Measurements from ENCODE around the gene EFR3B.
"Not testable (repeated sequence)": the region's sequence is repeated elsewhere in the genome, so short reads cannot be mapped to it uniquely, and the experiment has no call there.

The EFR3B gene

GRCh38 chr2:25074826-25075225, 33.0 kb downstream of the EFR3B start:
- no peak for DNase-seq

DNA sequence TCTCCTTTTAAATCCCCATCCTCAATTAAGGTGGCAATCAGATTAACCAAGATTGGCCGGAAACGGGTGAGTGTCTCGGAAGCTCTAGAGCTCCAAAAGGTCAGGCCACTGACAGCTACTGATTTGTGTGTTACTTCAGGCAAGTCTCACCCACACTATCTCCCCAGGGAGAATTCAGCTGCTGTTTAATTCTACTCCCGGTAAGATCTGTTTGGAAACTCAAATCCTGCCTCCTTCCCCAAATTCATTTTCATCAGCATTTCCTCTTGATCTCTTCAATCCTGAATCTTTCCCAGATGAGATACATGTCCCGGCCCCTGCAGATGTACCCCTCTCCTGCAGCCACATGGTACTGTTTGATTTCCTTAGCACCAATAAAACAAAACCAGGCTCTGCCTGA, 34.9 kb downstream of the EFR3B start:
- DNase-seq = no peak

DNA sequence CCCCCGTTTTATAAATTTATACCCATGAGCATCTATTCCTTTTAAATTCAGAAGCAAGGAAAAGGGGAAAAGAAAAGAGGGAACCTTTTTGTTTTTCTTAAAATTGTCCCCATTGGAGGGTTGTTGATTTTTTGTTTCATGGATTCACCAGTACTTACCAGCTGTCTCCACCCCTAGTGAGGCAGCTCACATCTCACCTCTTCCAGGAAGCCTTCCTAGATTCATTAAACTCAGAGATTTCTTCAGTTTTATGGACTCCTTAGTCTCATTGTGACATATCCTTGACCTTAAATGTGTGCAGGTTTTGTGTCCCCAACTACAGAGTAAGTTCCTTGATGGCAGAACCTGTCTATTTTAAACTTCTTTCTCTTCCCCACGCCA, 35.9 kb downstream of the EFR3B start:
- no peak for DNase-seq

GRCh38 chr2:25078170-25079049, 36.5 kb downstream of the EFR3B start:
- no peak for DNase-seq

DNA sequence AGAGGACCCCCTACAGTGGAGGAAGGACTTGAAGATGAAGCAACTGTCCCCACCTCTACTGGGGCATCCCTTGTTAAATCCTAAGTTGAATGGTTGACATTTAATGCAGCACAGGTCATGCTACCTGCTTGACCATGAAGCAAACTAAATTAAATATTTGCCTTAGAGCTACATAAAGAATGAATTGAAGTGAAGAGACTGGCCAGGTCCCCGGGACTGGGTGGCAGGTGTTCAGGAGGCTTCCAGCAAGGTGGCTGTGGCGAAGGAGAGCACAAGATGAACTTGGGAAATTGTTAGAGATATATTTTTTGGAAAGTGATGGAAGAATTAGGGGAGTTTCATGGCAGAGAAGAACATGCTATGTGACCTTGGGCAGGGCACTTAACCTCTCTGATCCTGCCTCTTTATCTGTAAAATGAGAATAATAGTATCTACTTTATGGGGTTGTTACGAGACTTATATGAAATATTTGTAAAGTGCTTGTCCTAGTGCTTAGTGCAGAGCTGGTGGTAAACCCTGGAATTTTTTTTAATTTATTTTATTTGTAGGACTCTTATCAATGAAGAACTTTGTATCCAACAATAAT, 37.3 kb downstream of the EFR3B start:
- no peak for DNase-seq

DNA sequence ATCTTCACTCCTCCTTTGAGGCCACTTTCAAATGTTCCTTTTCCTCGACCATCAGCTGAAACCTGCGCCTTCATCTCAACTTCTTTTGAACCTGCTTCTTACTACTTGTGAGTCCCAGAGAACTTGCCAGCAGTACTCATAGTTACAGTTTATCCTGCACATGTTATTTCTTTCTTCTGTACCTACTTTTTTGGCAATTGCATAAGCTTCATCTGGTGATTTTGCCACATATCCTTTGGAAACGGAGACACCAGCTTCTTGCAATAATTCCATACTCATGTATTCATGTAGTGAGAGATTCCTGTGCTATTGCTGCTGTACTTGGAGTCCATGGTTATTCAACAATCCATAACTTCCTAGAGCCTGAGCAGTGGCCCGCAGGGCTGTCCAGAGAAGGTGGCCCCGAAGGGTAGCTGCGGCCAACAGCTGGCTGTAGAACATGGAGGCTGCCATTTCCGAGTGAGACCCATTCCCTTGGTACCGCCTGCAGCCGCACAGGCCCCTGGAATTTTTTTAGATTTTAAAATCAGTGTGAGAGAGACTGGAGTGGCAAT, 39.4 kb downstream of the EFR3B start:
- DNase-seq = no peak

DNA sequence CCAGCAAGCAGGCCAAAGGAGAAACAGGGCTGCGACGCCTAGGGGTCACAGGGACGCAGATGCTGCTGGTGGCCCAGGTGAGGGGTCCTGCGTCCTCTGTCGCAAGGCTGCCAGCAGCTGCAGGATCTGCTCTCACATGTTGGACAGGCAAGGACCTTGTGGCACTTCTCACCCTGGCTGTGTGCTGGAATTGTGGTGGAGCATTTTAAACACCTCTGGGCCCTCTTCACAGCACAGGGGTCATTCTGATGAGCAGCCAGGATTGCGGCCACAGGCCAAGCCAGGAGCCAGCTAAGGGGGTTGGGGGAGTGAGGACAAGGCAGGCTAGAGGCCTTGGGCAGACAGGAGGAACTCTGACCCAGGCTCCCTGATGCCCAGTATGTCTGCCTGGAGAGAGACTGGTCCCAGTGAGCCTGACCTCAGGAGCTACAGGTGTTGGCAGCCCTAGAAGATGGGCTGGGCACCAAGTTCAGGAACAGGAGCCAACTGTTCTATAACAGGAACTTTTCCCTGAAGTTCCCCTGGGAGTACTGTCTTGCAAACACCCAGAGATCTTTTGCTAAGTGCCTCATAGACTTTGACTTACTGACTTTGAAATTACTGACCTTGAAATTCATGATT, 40.2 kb downstream of the EFR3B start:
- DNase-seq = no peak

GRCh38 chr2:25085761-25086560, 44.1 kb downstream of the EFR3B start:
- DNase-seq = no peak

GRCh38 chr2:25088817-25089516, 47.1 kb downstream of the EFR3B start:
- DNase-seq = no peak

- no peak for DNase-seq
Measured at GRCh38 chr2:25089605-25090315, 47.9 kb downstream of the EFR3B start.

GRCh38 chr2:25090801-25091200, 48.9 kb downstream of the EFR3B start:
- DNase-seq = no peak

- DNase-seq = no peak
Measured at GRCh38 chr2:25091265-25091664, 49.4 kb downstream of the EFR3B start.

GRCh38 chr2:25098056-25098455, 56.2 kb downstream of the EFR3B start:
- DNase-seq = no peak

DNA sequence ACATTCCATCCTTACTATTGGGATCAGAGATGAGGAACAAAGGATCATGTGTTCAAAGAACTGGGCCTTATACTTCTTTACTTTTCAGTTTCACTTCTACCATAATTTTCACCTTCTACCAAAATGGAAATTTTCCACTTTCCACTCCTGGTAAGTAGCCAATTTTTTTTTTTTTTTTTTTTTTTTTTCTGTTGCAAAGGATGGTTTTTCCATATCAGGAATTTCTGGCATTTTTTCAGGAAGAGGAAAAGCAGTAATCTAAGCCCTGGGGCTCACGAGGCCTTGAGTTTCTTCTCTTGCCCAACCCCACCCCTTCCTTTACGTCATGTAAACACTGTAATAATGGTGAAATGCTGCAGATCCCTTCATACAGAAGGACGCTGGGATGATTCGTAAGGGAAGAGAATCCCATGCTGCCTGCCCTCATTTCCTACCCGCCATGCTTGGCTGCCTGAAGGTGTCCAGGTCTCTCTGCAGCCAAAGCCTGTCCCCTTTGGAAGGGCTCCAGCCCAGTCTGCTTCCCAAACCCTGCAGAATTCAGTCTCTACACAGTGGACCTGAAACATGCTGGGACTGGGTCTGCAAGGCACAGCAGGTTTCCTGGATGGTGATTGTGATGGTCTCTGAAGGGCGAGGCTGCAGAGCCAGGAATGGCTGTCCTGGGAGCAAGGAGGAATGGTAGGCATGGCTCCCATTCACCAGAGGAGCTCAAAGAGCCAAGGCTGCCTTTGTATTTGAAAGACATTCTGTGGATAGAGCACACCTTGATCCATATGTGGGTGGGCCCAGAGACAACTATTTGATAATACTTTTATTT, 57.0 kb downstream of the EFR3B start:
- DNase-seq = no peak

DNA sequence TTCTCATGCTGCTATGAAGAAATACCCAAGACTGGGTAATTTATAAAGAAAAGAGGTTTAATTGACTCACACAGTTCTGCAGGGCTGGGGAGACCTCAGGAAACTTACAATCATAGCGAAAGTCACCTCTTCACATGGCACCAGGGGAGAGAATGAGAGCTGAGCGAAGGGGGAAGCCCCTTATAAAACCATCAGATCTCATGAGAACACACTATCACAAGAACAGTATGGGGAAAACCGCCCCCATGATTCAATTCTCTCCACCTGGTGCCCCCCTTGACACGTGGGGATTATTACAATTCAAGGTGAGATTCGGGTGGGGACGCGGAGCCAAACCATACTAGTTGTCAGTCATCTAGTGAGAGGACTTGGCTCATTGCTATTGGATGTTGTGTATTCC, 60.5 kb downstream of the EFR3B start:
- not testable (repeated sequence) for DNase-seq

DNA sequence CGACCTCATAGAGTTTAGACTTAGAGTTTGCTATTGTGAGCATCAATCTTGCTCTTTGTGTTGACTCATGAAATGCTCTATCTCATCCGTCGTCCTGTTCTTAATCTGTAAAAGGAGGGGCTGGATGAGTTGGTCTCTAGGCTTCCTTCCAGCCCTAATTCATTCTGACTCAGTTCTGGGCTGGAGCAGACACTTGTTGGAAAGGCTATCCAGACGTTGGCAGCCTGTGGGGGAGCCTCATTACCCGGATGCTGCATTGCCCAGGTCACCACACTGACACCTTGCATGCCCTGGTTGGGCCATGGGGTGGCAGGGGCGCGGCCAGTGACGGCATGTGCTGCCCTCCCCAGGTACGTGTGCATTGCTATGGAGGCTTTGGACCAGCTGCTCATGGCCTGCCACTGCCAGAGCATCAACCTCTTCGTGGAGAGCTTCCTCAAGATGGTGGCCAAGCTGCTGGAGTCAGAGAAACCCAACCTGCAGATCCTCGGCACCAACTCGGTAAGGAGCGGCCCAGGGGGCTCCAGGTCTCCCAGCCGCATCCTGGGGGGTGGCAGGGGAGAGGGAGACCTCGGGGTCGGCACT, 61.5 kb downstream of the EFR3B start:
- no peak for DNase-seq

DNA sequence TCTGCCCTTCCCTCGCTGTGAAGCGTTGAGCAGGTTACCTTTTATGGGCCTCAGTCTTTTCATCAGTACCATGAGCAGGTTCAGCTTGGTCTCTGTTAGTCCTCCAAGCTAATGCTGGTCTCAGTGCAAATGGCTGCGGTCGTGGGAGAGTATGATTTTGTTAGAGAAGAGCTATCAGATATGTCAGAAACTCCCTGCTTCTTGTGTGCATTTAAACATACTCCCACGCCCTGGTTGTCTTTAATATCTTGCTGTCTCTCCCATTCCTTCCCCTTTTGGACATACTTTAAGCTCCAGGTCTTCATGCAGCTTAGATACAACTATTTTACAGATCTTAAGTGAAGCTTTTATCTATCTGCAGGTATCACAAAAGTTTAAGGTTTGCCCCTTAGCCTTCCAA, 62.9 kb downstream of the EFR3B start:
- DNase-seq = no peak

DNA sequence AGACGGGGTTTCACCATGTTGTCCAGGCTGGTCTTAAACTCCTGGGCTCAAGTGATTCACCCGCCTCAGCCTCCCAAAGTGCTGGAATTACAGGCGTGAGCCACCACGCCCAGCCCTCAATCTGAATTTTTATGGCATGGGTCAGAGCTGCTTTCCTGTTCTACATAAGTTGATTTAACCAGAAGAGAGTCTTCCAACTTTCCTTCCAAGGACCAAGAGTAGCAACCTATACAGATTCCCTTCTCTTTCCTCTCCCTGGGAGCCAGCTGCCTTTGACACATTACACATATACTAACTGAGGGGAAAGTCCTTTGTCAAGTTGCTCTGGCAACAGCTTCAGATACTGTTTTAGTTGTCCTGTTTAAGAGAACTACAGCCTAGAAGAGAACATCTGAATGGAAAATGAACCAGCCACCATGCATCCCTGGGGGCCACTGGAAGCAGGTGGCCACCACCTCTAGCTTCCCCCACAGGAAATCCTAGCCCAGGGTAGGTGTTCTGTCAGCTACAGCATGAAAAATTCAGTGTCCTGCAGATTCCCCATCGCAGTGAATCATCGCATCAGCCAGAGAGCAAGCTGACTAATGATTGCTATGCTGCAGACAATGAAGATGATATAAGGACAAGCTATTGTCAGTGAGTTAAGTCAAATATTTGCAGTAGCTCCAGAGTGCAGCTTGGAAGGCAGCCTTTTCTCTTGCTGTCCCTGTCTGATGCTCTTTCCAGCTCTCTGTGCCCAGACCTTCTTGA, 63.6 kb downstream of the EFR3B start:
- no peak for DNase-seq

DNA sequence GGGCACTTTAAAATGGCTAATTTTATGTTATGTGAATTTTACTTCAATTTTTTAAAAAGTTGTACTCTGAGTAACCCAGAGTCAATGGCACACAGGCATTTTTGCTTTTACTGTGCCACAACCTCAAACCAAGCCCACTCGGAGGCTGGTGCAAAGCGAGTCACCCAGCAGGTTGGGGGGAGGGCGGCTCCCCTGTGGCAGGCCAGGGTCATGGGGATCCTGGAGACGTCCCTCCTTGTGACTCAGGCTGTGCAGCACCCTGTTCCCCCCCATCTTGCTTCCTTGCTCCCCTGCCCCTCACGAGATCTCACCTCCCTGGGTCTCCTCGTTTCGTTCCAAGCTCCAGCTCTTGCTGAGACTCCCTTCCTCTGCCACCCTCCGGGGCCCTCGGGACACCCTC, 67.9 kb downstream of the EFR3B start:
- DNase-seq = no peak

- DNase-seq = no peak
Measured at GRCh38 chr2:25112113-25112512, 70.2 kb downstream of the EFR3B start.
